Vagina (tissue), 2 donors: ENCODE measurements around the gene UBP1.

Experiments used
- CTCF ChIP-seq, 3 experiments: fragments of 450-650 bp in 2 of 3; fragments of 200-600 bp in 1 of 3; sonication (generic) in 1 of 3; IDR thresholded peaks; one replicate each; pipeline ENCODE4 v1.5.1; 2017 to 2019; ENCODE audit warnings: antibody characterized with exemption in 3 of 3, mild to moderate bottlenecking in 2 of 3, moderate library complexity in 2 of 3
- POLR2A ChIP-seq, 2 donors: fragments of 450-650 bp; IDR thresholded peaks; one replicate each; pipeline ENCODE4 v1.6.1; 2017; ENCODE audit warnings: antibody characterized with exemption in 2 of 2, mild to moderate bottlenecking in 2 of 2, moderate library complexity in 2 of 2

GRCh38 chr3:33389908-33390307 is 50.3 kb downstream of the UBP1 start:
- TF ChIP-seq CTCF (IDR thresholded peaks at IDR 0.05) (no peak), POLR2A (IDR thresholded peaks at IDR 0.05) (no peak)
